ENCODE results near the gene MAP7D3.

GRCh38 chrX:136269921-136270320, 18.7 kb upstream of the MAP7D3 start:
- TF ChIP-seq CTCF (IDR thresholded peaks at IDR 0.05 in 4 of 5, conservative IDR thresholded peaks at IDR 0.05 in 1 of 5) (no peak), POLR2A (IDR thresholded peaks at IDR 0.05) (no peak)

Data from gastrocnemius medialis (tissue), 4 donors.